Mesenchymal stem cell (in vitro differentiated cells and primary cell): ENCODE results near the gene MBOAT7.

Experiments
- DNase-seq: peaks from one replicate; pipeline ENCODE4 v3.0.0-alpha.2; 2013
- H2AFZ ChIP-seq: one replicate; pipeline ENCODE4 v1.6.1; 2013; ENCODE audit warnings: low read depth, mild to moderate bottlenecking, control low read depth, inconsistent platforms, low read length, moderate library complexity
- H2AK5ac ChIP-seq: 2 replicates; pipeline ENCODE4 v1.6.1; 2013; ENCODE audit warnings: low read length, moderate library complexity, mild to moderate bottlenecking, inconsistent platforms; ENCODE audit not compliant: severe bottlenecking
- H2BK120ac ChIP-seq: one replicate; pipeline ENCODE4 v1.6.1; 2013; ENCODE audit warnings: low read depth, mild to moderate bottlenecking, inconsistent platforms, low read length, moderate library complexity
- H2BK12ac ChIP-seq, 2 experiments: one replicate each; pipeline ENCODE4 v1.6.1; 2013; ENCODE audit warnings: inconsistent platforms in 2 of 2, low read length in 2 of 2, mild to moderate bottlenecking in 2 of 2, moderate library complexity in 2 of 2, control low read depth in 1 of 2
- H2BK15ac ChIP-seq: one replicate; pipeline ENCODE4 v1.6.1; 2013; ENCODE audit warnings: mild to moderate bottlenecking, low read depth, inconsistent platforms; ENCODE audit not compliant: poor library complexity, severe bottlenecking
- H2BK5ac ChIP-seq: 2 replicates; pipeline ENCODE4 v1.6.1; 2013; ENCODE audit warnings: low read depth, mild to moderate bottlenecking, low read length, control low read depth, inconsistent platforms; ENCODE audit not compliant: poor library complexity, severe bottlenecking
- H3K14ac ChIP-seq, 2 experiments: one replicate each; pipeline ENCODE4 v1.6.1; 2013; ENCODE audit warnings: inconsistent platforms in 2 of 2, low read length in 2 of 2, control low read depth in 1 of 2, mild to moderate bottlenecking in 1 of 2, moderate library complexity in 1 of 2
- H3K18ac ChIP-seq, 2 experiments: one replicate each; pipeline ENCODE4 v1.6.1; 2013; ENCODE audit warnings: inconsistent platforms in 2 of 2, low read length in 2 of 2, control low read depth in 1 of 2, low read depth in 1 of 2, mild to moderate bottlenecking in 1 of 2
- H3K23ac ChIP-seq, 2 experiments: one replicate each; pipeline ENCODE4 v1.6.1; 2013; ENCODE audit warnings: inconsistent platforms in 2 of 2, low read length in 2 of 2, mild to moderate bottlenecking in 2 of 2, moderate library complexity in 2 of 2, control low read depth in 1 of 2
- H3K27ac ChIP-seq: 2 replicates; pipeline ENCODE4 v1.5.1; 2013; ENCODE audit warnings: mild to moderate bottlenecking, moderate library complexity, low read length, control low read depth, inconsistent platforms; ENCODE audit not compliant: poor library complexity, severe bottlenecking
- H3K27me3 ChIP-seq, 2 experiments: 2 replicates each; pipeline versions ENCODE4 v1.6.1 to v1.7.0; 2013; ENCODE audit warnings: low read length in 2 of 2, mild to moderate bottlenecking in 2 of 2, moderate library complexity in 2 of 2, control low read depth in 1 of 2, inconsistent platforms in 1 of 2; ENCODE audit not compliant: control insufficient read depth in 1 of 2, insufficient read depth in 1 of 2
- H3K36me3 ChIP-seq, 2 experiments: 2 replicates each; pipeline versions ENCODE4 v1.6.1 to v1.7.0; 2013; ENCODE audit warnings: low read length in 2 of 2, control low read depth in 1 of 2, inconsistent platforms in 1 of 2, low read depth in 1 of 2, mild to moderate bottlenecking in 1 of 2; ENCODE audit not compliant: insufficient read depth in 2 of 2, control insufficient read depth in 1 of 2
- H3K4ac ChIP-seq, 2 experiments: one replicate each; pipeline ENCODE4 v1.6.1; 2013; ENCODE audit warnings: inconsistent platforms in 2 of 2, low read length in 2 of 2, mild to moderate bottlenecking in 2 of 2, moderate library complexity in 2 of 2, control low read depth in 1 of 2, low read depth in 1 of 2
- H3K4me1 ChIP-seq: 2 replicates; pipeline ENCODE4 v1.6.1; 2013; ENCODE audit warnings: low read depth, low read length, control low read depth; ENCODE audit not compliant: control insufficient read depth, insufficient read depth
- H3K4me2 ChIP-seq: 2 replicates; pipeline ENCODE4 v1.6.1; 2013; ENCODE audit warnings: low read length, mild to moderate bottlenecking, inconsistent platforms; ENCODE audit not compliant: poor library complexity, severe bottlenecking
- H3K4me3 ChIP-seq, 2 experiments: 2 replicates each; pipeline versions ENCODE4 v1.5.1 to v1.7.0; 2013; ENCODE audit warnings: low read length in 2 of 2, mild to moderate bottlenecking in 2 of 2, control low read depth in 1 of 2, low read depth in 1 of 2; ENCODE audit not compliant: insufficient read depth in 1 of 2
- H3K79me1 ChIP-seq: replicated peaks from 2 replicates; pipeline ENCODE4 v1.6.1; 2013; ENCODE audit warnings: mild to moderate bottlenecking, control low read depth, low read length, inconsistent platforms; ENCODE audit not compliant: poor library complexity, severe bottlenecking
- H3K9ac ChIP-seq: 2 replicates; pipeline ENCODE4 v1.7.0; 2013; ENCODE audit warnings: mild to moderate bottlenecking, low read length, moderate library complexity
- H3K9me3 ChIP-seq: 2 replicates; pipeline ENCODE4 v1.7.0; 2013; ENCODE audit warnings: mild to moderate bottlenecking, low read length; ENCODE audit not compliant: control insufficient read depth
- H4K8ac ChIP-seq: one replicate; pipeline ENCODE4 v1.6.1; 2013; ENCODE audit warnings: inconsistent platforms, mild to moderate bottlenecking, low read length, moderate library complexity
- H4K91ac ChIP-seq: one replicate; pipeline ENCODE4 v1.6.1; 2013; ENCODE audit warnings: mild to moderate bottlenecking, low read length, inconsistent platforms
- WGBS: methylation state at CpG from one replicate; pipeline ENCODE4 v1.1.7; 2013; ENCODE audit warnings: mixed read lengths; 5-methylcytosine and 5-hydroxymethylcytosine counted together

The MBOAT7 gene

DNA sequence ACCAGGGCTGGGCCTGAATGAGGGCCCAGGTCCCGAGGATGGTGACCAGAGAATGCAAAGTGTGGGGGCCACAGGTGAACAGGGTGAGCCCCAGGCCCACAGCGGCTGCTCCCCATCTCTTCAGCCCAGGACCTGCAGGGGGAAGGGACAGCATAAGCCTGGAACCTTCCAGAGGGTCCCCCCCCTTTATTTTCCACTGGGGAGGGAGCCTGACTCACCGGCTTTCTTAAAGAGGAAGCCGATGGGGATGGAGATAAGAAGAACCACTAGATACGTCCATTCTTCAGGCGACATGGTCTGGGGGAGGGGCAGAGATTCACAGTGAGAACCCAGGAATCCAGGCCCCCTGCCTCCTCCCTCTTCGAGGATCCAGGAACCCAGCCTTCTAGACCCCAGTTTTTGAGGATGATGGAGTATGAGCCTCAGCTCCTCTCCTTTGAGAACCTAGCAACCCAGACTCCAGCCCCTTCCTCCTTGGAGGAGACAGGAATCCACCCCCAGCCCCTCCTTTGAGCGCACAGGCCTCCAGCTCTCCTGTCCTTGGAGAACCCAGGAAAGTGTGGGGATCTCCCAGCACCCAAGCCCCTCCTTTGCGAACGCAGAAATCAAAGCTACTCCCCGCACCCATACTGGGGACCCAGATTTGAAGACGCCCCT lies 1.0 kb downstream of the MBOAT7 start:
- Histone ChIP-seq H3K4me1 (peaks cover 18% of the 10 kb centered on the region), H3K9me3 (no peaks in the 10 kb centered on the region), H2AK5ac (peak overlapping the region; percentile 39), H4K91ac (no peak overlapping the region), H3K4me3 (peak overlapping the region; percentile 78 to 89), H3K79me1 (peaks cover 28% of the 10 kb centered on the region), H2BK120ac (peak overlapping the region; percentile 77), H2AFZ (no peak overlapping the region), H3K9ac (peak overlapping the region; percentile 94), H4K8ac (peak overlapping the region; percentile 42), H3K27ac (peak overlapping the region; percentile 53), H2BK12ac (peak overlapping the region in 1 of 2 experiments; percentile 11), H3K27me3 (no peaks in the 10 kb centered on the region), H3K36me3 (peaks cover 22 to 27% of the 10 kb centered on the region in 2 experiments), H2BK15ac (peak overlapping the region; percentile 70), H2BK5ac (no peak overlapping the region), H3K18ac (peak overlapping the region; percentile 64 to 89), H3K14ac (peak overlapping the region in 1 of 2 experiments; percentile 9), H3K4me2 (peak overlapping the region; percentile 83), H3K4ac (peak overlapping the region; percentile 75 to 76), H3K23ac (no peak overlapping the region)
- DNase-seq: peak; percentile 65
- WGBS: 24% methylated on average over 7 of the region's 12 CpGs

DNA sequence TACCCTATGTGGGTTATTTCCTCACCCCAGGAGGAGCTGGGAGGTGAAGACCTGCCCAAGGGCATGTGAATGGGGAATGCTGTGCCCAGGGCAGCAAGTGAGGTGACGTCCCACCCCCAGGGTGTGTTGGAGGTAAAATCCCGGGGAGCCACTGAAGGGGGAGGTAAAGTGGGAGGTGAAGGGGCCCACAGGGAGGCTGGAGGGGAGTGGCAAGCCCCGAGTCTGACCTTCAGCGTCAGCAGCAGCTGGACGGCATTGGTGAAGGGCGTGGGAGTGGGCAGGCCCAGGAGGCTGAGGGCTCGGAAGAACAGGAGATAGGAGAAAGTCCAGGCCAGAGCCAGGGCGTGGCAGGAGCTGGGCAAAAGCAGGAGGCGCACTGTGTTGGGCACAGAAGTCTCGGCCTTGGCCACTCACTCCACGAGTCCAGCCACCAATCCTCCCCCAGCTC lies 2.4 kb downstream of the MBOAT7 start:
- H3K4me1 ChIP-seq: peaks cover 11% of the 10 kb centered on the region
- peak overlapping the region; percentile 26 for H3K9ac ChIP-seq
- no peak overlapping the region for H2BK120ac ChIP-seq
- no peak overlapping the region for H2BK5ac ChIP-seq
- peaks cover 29% of the 10 kb centered on the region for H3K79me1 ChIP-seq
- no peak overlapping the region for H4K91ac ChIP-seq
- 95% methylated on average over 10 of the region's 11 CpGs for WGBS
- DNase-seq: no peak
- H2AFZ ChIP-seq: no peak overlapping the region
- no peaks in the 10 kb centered on the region for H3K9me3 ChIP-seq
- no peak overlapping the region for H3K4me3 ChIP-seq
- H4K8ac ChIP-seq: no peak overlapping the region
- H3K27me3 ChIP-seq: no peaks in the 10 kb centered on the region
- H3K4me2 ChIP-seq: no peak overlapping the region
- H3K36me3 ChIP-seq: peaks cover 20 to 32% of the 10 kb centered on the region in 2 experiments
- no peak overlapping the region for H2BK12ac ChIP-seq
- H3K18ac ChIP-seq: no peak overlapping the region
- H2BK15ac ChIP-seq: no peak overlapping the region
- no peak overlapping the region for H3K27ac ChIP-seq
- H3K23ac ChIP-seq: peak overlapping the region in 1 of 2 experiments; percentile 23
- no peak overlapping the region for H3K4ac ChIP-seq
- no peak overlapping the region for H2AK5ac ChIP-seq
- peak overlapping the region in 1 of 2 experiments; percentile 7 for H3K14ac ChIP-seq

DNA sequence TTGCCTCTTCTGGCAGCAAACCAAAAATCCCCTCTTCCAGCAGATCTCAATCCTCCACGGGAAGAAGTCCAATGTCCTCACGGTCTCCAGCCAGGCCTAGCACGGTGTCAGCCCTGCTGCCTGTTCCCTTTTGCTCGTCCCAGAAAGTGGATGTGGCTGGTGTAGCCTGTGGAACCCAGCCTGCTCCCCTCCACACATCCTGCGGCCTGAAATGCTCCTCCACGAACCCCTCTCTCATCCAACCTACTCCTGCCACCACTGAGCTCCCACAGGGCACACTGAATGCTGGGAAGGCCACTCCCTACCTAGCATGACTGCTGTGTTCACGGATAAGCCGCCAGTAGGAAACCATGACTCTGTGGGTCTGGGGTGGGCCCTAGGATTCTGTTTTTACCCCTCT lies 3.0 kb downstream of the MBOAT7 start:
- DNase-seq: no peak

DNA sequence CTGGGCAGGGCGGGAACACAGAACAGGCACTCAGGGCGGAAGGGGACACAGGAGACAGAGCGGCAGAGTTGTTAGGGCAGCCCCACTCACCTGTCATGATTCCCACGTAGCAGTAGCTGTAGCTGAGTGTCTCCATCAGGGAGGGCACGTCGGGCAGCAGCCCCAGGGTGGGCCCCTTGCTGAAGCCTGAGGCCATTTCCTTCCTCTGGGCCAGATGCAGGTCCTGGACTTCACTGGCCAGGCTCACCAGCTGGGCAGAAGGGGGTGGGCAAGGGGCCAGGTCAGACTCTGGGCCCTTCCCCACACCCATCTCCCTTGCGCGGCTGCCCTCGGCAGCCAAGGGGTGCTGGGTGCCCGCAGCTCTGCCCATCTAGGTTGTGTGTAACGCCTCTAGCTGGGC lies 5.9 kb downstream of the MBOAT7 start:
- Histone ChIP-seq H3K14ac (no peak overlapping the region), H3K9ac (no peak overlapping the region), H3K27me3 (no peaks in the 10 kb centered on the region), H2BK12ac (no peak overlapping the region), H3K9me3 (no peaks in the 10 kb centered on the region), H3K4me2 (no peak overlapping the region), H2AFZ (no peak overlapping the region), H3K27ac (no peak overlapping the region), H2AK5ac (no peak overlapping the region), H4K91ac (no peak overlapping the region), H3K79me1 (peaks cover 52% of the 10 kb centered on the region), H2BK15ac (no peak overlapping the region), H3K23ac (no peak overlapping the region), H3K36me3 (peaks cover 51 to 52% of the 10 kb centered on the region in 2 experiments), H3K4ac (no peak overlapping the region), H2BK120ac (no peak overlapping the region), H4K8ac (no peak overlapping the region), H3K4me3 (no peak overlapping the region), H3K4me1 (peaks cover 10% of the 10 kb centered on the region), H2BK5ac (no peak overlapping the region), H3K18ac (no peak overlapping the region)
- 97% methylated on average over 11 of the region's 11 CpGs for whole genome bisulfite sequencing
- no peak for DNase-seq

More for the DNA sequence above, 3.0 kb downstream of the MBOAT7 start:
- no peak overlapping the region for H2BK5ac ChIP-seq
- no peak overlapping the region for H4K8ac ChIP-seq
- peak overlapping the region; percentile 30 for H3K9ac ChIP-seq
- H3K27me3 ChIP-seq: no peaks in the 10 kb centered on the region
- H2BK12ac ChIP-seq: no peak overlapping the region
- no peak overlapping the region for H3K27ac ChIP-seq
- H4K91ac ChIP-seq: no peak overlapping the region
- H2AFZ ChIP-seq: no peak overlapping the region
- no peak overlapping the region for H3K14ac ChIP-seq
- no peak overlapping the region for H2BK120ac ChIP-seq
- no peak overlapping the region for H3K23ac ChIP-seq
- no peaks in the 10 kb centered on the region for H3K9me3 ChIP-seq
- no peak overlapping the region for H3K4me2 ChIP-seq
- no peak overlapping the region for H2BK15ac ChIP-seq
- H3K36me3 ChIP-seq: peaks cover 21 to 32% of the 10 kb centered on the region in 2 experiments
- no peak overlapping the region for H3K4ac ChIP-seq
- 98% methylated on average over 8 of the region's 8 CpGs for WGBS
- H3K4me3 ChIP-seq: no peak overlapping the region
- peaks cover 10% of the 10 kb centered on the region for H3K4me1 ChIP-seq
- H2AK5ac ChIP-seq: no peak overlapping the region
- peaks cover 29% of the 10 kb centered on the region for H3K79me1 ChIP-seq
- H3K18ac ChIP-seq: no peak overlapping the region
